Measurements from ENCODE around the gene RAVER1. TPM values are rescaled to one million over a fixed set of nuclear protein-coding genes. Genes with fewer than 3 reads are reported as not detected.

Gene RAVER1
- total RNA-seq, 1 donor from 2014 or later = 13.8 TPM

DNA sequence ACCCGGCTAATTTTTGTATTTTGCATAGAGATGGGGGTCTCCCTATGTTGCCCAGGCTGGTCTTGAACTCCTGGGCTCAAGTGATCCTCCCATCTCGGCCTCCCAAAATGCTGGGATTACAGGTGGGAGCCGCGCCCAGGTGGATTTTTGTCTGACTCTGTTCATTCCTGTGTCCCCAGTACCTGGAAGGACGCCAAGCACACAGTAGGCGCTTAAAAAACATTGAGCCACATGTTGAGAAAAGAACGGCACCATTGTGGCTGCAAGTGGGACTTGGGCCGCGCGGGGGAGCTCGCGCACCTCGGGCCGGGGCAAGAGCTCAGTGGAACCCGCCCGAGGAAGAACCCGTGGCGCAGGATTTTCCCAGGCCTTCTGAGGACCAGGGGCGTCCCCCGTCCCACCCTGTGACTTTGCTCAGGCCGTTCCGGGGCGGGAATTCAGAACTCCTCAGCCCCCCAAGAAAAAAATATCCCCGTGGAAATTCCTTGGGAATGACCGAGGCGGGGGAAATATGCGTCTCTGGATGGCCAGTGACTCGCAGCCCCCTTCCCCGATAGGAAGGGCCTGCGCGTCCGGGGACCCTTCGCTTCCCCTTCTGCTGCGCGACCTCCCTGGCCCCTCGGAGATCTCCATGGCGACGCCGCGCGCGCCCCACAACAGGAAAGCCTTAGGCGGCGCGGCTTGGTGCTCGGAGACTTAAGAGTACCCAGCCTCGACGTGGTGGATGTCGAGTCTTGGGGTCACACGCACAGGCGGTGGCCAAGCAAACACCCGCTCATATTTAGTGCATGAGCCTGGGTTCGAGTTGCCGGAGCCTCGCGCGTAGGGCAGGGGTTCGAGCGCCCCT is 63.8 kb downstream of the RAVER1 start:
- DNase-seq = peak; percentile 84

- no peak for DNase-seq
Measured at GRCh38 chr19:10268071-10268470, 65.3 kb downstream of the RAVER1 start.

- DNase-seq = no peak
Measured at GRCh38 chr19:10266706-10267105, 66.6 kb downstream of the RAVER1 start.

Small RNA genes within 50 kb of the gene (small RNA-seq; reads per million reads assigned to genes)
- gene AC011511.1 (ENCODE audit: low replicate concordance) (not detected), gene AC011511.4 (ENCODE audit: low replicate concordance) (not detected)

Other genes with a start within 250 kb of the RAVER1 start
- gene SHFL, start 247.2 kb downstream of the RAVER1 start, total RNA-seq = 15.7 TPM
- 7.8 TPM for gene ANGPTL6, start 230.9 kb downstream of the RAVER1 start, total RNA-seq
- 21.7 TPM for gene PPAN, start 227.2 kb downstream of the RAVER1 start, total RNA-seq
- gene P2RY11, start 221.8 kb downstream of the RAVER1 start, total RNA-seq = 2.1 TPM
- gene EIF3G, start 213.6 kb downstream of the RAVER1 start, total RNA-seq = 239 TPM
- gene DNMT1, start 138.6 kb downstream of the RAVER1 start, total RNA-seq = 42.3 TPM
- 10.8 TPM for gene S1PR2, start 102.2 kb downstream of the RAVER1 start, total RNA-seq
- 26.4 TPM for gene MRPL4, start 81.3 kb downstream of the RAVER1 start, total RNA-seq
- 16.4 TPM for gene ICAM1, start 62.4 kb downstream of the RAVER1 start, total RNA-seq
- gene ICAM4, start 46.6 kb downstream of the RAVER1 start, total RNA-seq = 0.62 TPM
- gene ICAM5, start 43.6 kb downstream of the RAVER1 start, total RNA-seq = not detected
- gene ZGLP1, start 23.7 kb downstream of the RAVER1 start, total RNA-seq = 1.2 TPM
- 9.1 TPM for gene FDX2, start 17.5 kb downstream of the RAVER1 start, total RNA-seq
- gene ICAM3, start 6.1 kb upstream of the RAVER1 start, total RNA-seq = 2.7 TPM
- gene TYK2, start 47.0 kb upstream of the RAVER1 start, total RNA-seq = 60.3 TPM
- gene CDC37, start 70.0 kb upstream of the RAVER1 start, total RNA-seq = 138 TPM
- 4.7 TPM for gene PDE4A, start 87.0 kb upstream of the RAVER1 start, total RNA-seq
- 67.5 TPM for gene KEAP1, start 169.8 kb upstream of the RAVER1 start, total RNA-seq
- 2.7 TPM for gene S1PR5, start 183.9 kb upstream of the RAVER1 start, total RNA-seq
- 25.8 TPM for gene ATG4D, start 210.4 kb upstream of the RAVER1 start, total RNA-seq
- gene KRI1, start 232.5 kb upstream of the RAVER1 start, total RNA-seq = 9.6 TPM
- gene CDKN2D, start 235.4 kb upstream of the RAVER1 start, total RNA-seq = 13.1 TPM